T1000 (cell line): ENCODE results near the gene ANKRD36B.
"Not testable (repeated sequence)": the region's sequence is repeated elsewhere in the genome, so short reads cannot be mapped to it uniquely, and the experiment has no call there.

Experiments used
- DNase-seq: peaks from one replicate; lab custom pipeline; 2025; ENCODE audit warnings: mixed read lengths; lab: John Stamatoyannopoulos, UW

ANKRD36B gene

GRCh38 chr2:97589598-97590510 is at the start of gene ANKRD36B:
ANKRD36B (minus strand) TSS chr2:97589877; CDS start chr2:97589685, 192 bp downstream.
- DNase-seq = not testable (repeated sequence)

GRCh38 chr2:97626049-97626430 is 36.4 kb upstream of the ANKRD36B start:
- not testable (repeated sequence) for DNase-seq

GRCh38 chr2:97625354-97626048 is 35.8 kb upstream of the ANKRD36B start:
- DNase-seq = not testable (repeated sequence)

GRCh38 chr2:97622976-97623375 is 33.3 kb upstream of the ANKRD36B start:
- not testable (repeated sequence) for DNase-seq

- DNase-seq = not testable (repeated sequence)
Observed at GRCh38 chr2:97620492-97620891, 30.8 kb upstream of the ANKRD36B start.

- DNase-seq = not testable (repeated sequence)
Observed at GRCh38 chr2:97618939-97619827, 29.5 kb upstream of the ANKRD36B start.

- no peak for DNase-seq
Observed at GRCh38 chr2:97617911-97618310, 28.2 kb upstream of the ANKRD36B start.

- DNase-seq = not testable (repeated sequence)
Observed at GRCh38 chr2:97615746-97616145, 26.1 kb upstream of the ANKRD36B start.

GRCh38 chr2:97611895-97612294 is 22.2 kb upstream of the ANKRD36B start:
- not testable (repeated sequence) for DNase-seq

GRCh38 chr2:97608745-97609144 is 19.1 kb upstream of the ANKRD36B start:
- not testable (repeated sequence) for DNase-seq

- not testable (repeated sequence) for DNase-seq
Observed at GRCh38 chr2:97605524-97606339, 16.1 kb upstream of the ANKRD36B start.

GRCh38 chr2:97605109-97605508 is 15.4 kb upstream of the ANKRD36B start:
- DNase-seq = not testable (repeated sequence)

- DNase-seq = not testable (repeated sequence)
Observed at GRCh38 chr2:97601537-97601936, 11.9 kb upstream of the ANKRD36B start.

GRCh38 chr2:97596180-97596579 is 6.5 kb upstream of the ANKRD36B start:
- not testable (repeated sequence) for DNase-seq

GRCh38 chr2:97593520-97593919 is 3.8 kb upstream of the ANKRD36B start:
- DNase-seq = not testable (repeated sequence)

- DNase-seq = not testable (repeated sequence)
Observed at GRCh38 chr2:97590515-97591394, 1.1 kb upstream of the ANKRD36B start.

- DNase-seq = not testable (repeated sequence)
Observed at GRCh38 chr2:97589257-97589597, 450 bp downstream of the ANKRD36B start.

GRCh38 chr2:97565674-97566073 is 24.0 kb downstream of the ANKRD36B start:
- not testable (repeated sequence) for DNase-seq

- DNase-seq = not testable (repeated sequence)
Observed at GRCh38 chr2:97552406-97552805, 37.3 kb downstream of the ANKRD36B start.

- not testable (repeated sequence) for DNase-seq
Observed at GRCh38 chr2:97550498-97550897, 39.2 kb downstream of the ANKRD36B start.
